Activated CD8-positive, alpha-beta memory T cell treated with anti-CD3 and anti-CD28 coated beads for 48 hours (primary cell): ENCODE measurements around the gene ARHGAP45.

ENCODE experiments used
- DNase-seq, 3 experiments: peaks; one replicate each; pipeline ENCODE4 v3.0.0-alpha.2; 2020; ENCODE audit warnings: low read depth in 2 of 3, low spot score in 2 of 3

The ARHGAP45 gene

GRCh38 chr19:1037621-1038064, 29.3 kb upstream of the ARHGAP45 start:
- no peak for DNase-seq

GRCh38 chr19:1038978-1039645, 27.9 kb upstream of the ARHGAP45 start:
- no peak for DNase-seq

- DNase-seq: peak; percentile 98 to 99 (median 98)
Observed at GRCh38 chr19:1039646-1040475, 27.1 kb upstream of the ARHGAP45 start, which contains the start of gene ABCA7. ABCA7 (plus strand) TSS chr19:1040107; CDS start chr19:1041362, 1,255 bp downstream.

- DNase-seq: peak in 2 of 3 experiments; percentile 72 to 85
Observed at GRCh38 chr19:1040476-1041271, 26.3 kb upstream of the ARHGAP45 start.

- no peak for DNase-seq
Observed at GRCh38 chr19:1041272-1041834, 25.6 kb upstream of the ARHGAP45 start.

- no peak for DNase-seq
Observed at GRCh38 chr19:1041835-1042685, 24.9 kb upstream of the ARHGAP45 start.

GRCh38 chr19:1042689-1043511, 24.1 kb upstream of the ARHGAP45 start:
- no peak for DNase-seq

GRCh38 chr19:1045247-1045603, 21.7 kb upstream of the ARHGAP45 start:
- DNase-seq: no peak

- DNase-seq: no peak
Observed at GRCh38 chr19:1046117-1046626, 20.8 kb upstream of the ARHGAP45 start.

- DNase-seq: no peak
Observed at GRCh38 chr19:1046836-1047695, 19.9 kb upstream of the ARHGAP45 start.

- no peak for DNase-seq
Observed at GRCh38 chr19:1047696-1048147, 19.2 kb upstream of the ARHGAP45 start.

- DNase-seq: no peak
Observed at GRCh38 chr19:1049106-1049505, 17.9 kb upstream of the ARHGAP45 start.

GRCh38 chr19:1049800-1050199, 17.2 kb upstream of the ARHGAP45 start:
- no peak for DNase-seq

GRCh38 chr19:1050989-1051788, 15.8 kb upstream of the ARHGAP45 start:
- no peak for DNase-seq

GRCh38 chr19:1051791-1052190, 15.2 kb upstream of the ARHGAP45 start:
- no peak for DNase-seq

- DNase-seq: no peak
Observed at GRCh38 chr19:1052349-1052975, 14.5 kb upstream of the ARHGAP45 start.
